Peyer's patch (tissue), 4 donors: ENCODE measurements around the gene SOHLH2. TPM values are rescaled to one million over a fixed set of nuclear protein-coding genes. Genes with fewer than 3 reads are reported as not detected.

Experiments
- DNase-seq, 3 donors: peaks; one replicate each; pipeline ENCODE4 v3.0.0-alpha.2; 2017 to 2019
- H3K27ac ChIP-seq, 4 donors: fragments of 200-600 bp; sonication (generic); one replicate each; pipeline ENCODE4 v1.5.1; 2016 to 2019
- H3K27me3 ChIP-seq, 2 donors: fragments of 200-600 bp; sonication (generic); one replicate each; pipeline ENCODE4 v1.5.1; 2019
- H3K36me3 ChIP-seq, 3 donors: fragments of 200-600 bp; sonication (generic); one replicate each; pipeline ENCODE4 v1.5.1; 2016 to 2019
- H3K4me1 ChIP-seq, 4 donors: fragments of 200-600 bp; sonication (generic); one replicate each; pipeline ENCODE4 v1.5.1; 2016 to 2019
- H3K4me3 ChIP-seq, 4 donors: fragments of 200-600 bp; sonication (generic); 1 replicate in 3 of 4; 2 replicates in 1 of 4; pipeline ENCODE4 v1.5.1; 2016 to 2019; ENCODE audit warnings: mild to moderate bottlenecking in 1 of 4
- H3K9me3 ChIP-seq, 4 donors: fragments of 200-600 bp; sonication (generic); one replicate each; pipeline ENCODE4 v1.5.1; 2016 to 2019; ENCODE audit warnings: mild to moderate bottlenecking in 1 of 4
- CTCF ChIP-seq, 6 experiments: fragments of 450-650 bp in 4 of 6; fragments of 200-600 bp in 2 of 6; sonication (generic) in 1 of 6; IDR thresholded peaks; one replicate each; pipeline ENCODE4 v1.5.1; 2017 to 2019; ENCODE audit warnings: antibody characterized with exemption in 6 of 6, mild to moderate bottlenecking in 3 of 6, moderate library complexity in 1 of 6
- POLR2A ChIP-seq, 2 donors: fragments of 450-650 bp; IDR thresholded peaks; one replicate each; pipeline ENCODE4 v1.5.1; 2017; ENCODE audit warnings: antibody characterized with exemption in 2 of 2, mild to moderate bottlenecking in 2 of 2, moderate library complexity in 2 of 2
- total RNA-seq, 4 donors: library from RNA; depleted of rRNA; stranded (reverse); fragments of >200 nt; gene quantifications; one replicate each; pipeline ENCODE4 v1.1.0, GENCODE V29; 2016

SOHLH2 gene
- total RNA-seq, 4 donors from 2014 or later, result not detected

GRCh38 chr13:36132376-36132775, 82.0 kb downstream of the SOHLH2 start:
- Histone ChIP-seq H3K36me3 (no peaks in the 10 kb centered on the region), H3K27ac (peak overlapping the region in 1 of 4 donors; percentile 5), H3K9me3 (no peaks in the 10 kb centered on the region), H3K4me3 (no peak overlapping the region), H3K27me3 (no peaks in the 10 kb centered on the region), H3K4me1 (no peaks in the 10 kb centered on the region)
- TF ChIP-seq POLR2A (IDR thresholded peaks at IDR 0.05) (no peak), CTCF (IDR thresholded peaks at IDR 0.05) (no peak)
- DNase-seq, result no peak

GRCh38 chr13:36131931-36132297, 82.4 kb downstream of the SOHLH2 start:
- Histone ChIP-seq H3K4me3 (peak overlapping the region in 1 of 4 donors; percentile 48), H3K27ac (peak overlapping the region in 3 of 4 donors; percentile 22 to 43 (median 22)), H3K9me3 (no peaks in the 10 kb centered on the region), H3K4me1 (no peaks in the 10 kb centered on the region), H3K36me3 (no peaks in the 10 kb centered on the region), H3K27me3 (no peaks in the 10 kb centered on the region)
- TF ChIP-seq POLR2A (IDR thresholded peaks at IDR 0.05), result no peak
- no peak for TF ChIP-seq CTCF (IDR thresholded peaks at IDR 0.05)
- no peak for DNase-seq

- Histone ChIP-seq H3K27me3 (no peaks in the 10 kb centered on the region), H3K27ac (peak within 1 kb of the TSS in 3 of 4 donors; percentile 22 to 43 (median 31)), H3K36me3 (no peaks in the 10 kb centered on the region), H3K9me3 (no peaks in the 10 kb centered on the region), H3K4me3 (peak within 1 kb of the TSS; percentile 18 to 48 (median 42)), H3K4me1 (no peaks in the 10 kb centered on the region)
- DNase-seq, result peak in 1 of 3 donors; percentile 54
- no peak for TF ChIP-seq CTCF (IDR thresholded peaks at IDR 0.05)
- TF ChIP-seq POLR2A (IDR thresholded peaks at IDR 0.05), result no peak
These were observed 83.0 kb downstream of the SOHLH2 start, which contains the start of gene DCLK1 for GRCh38 chr13:36131222-36131930. Gene DCLK1, minus strand, starts transcription at chr13:36131382.

- TF ChIP-seq CTCF (IDR thresholded peaks at IDR 0.05) (no peak), POLR2A (IDR thresholded peaks at IDR 0.05) (no peak)
- Histone ChIP-seq H3K36me3 (no peaks in the 10 kb centered on the region), H3K4me3 (peak overlapping the region; percentile 18 to 48 (median 42)), H3K9me3 (no peaks in the 10 kb centered on the region), H3K4me1 (no peaks in the 10 kb centered on the region), H3K27me3 (no peaks in the 10 kb centered on the region), H3K27ac (peak overlapping the region in 3 of 4 donors; percentile 21 to 43 (median 31))
- DNase-seq, result no peak
These were observed 83.7 kb downstream of the SOHLH2 start for GRCh38 chr13:36130552-36131221.

GRCh38 chr13:36130193-36130551, 84.2 kb downstream of the SOHLH2 start:
- Histone ChIP-seq H3K4me3 (peak overlapping the region; percentile 18 to 48 (median 42)), H3K4me1 (no peaks in the 10 kb centered on the region), H3K27me3 (no peaks in the 10 kb centered on the region), H3K27ac (peak overlapping the region in 1 of 4 donors; percentile 31), H3K9me3 (no peaks in the 10 kb centered on the region), H3K36me3 (no peaks in the 10 kb centered on the region)
- no peak for DNase-seq
- TF ChIP-seq POLR2A (IDR thresholded peaks at IDR 0.05) (no peak), CTCF (IDR thresholded peaks at IDR 0.05) (no peak)
